GM10847 (cell line): Measurements from ENCODE around the gene GBGT1.
"Not testable (repeated sequence)": the region's sequence is repeated elsewhere in the genome, so short reads cannot be mapped to it uniquely, and the experiment has no call there.

ENCODE experiments used
- POLR2A ChIP-seq: IDR thresholded peaks from 2 replicates; pipeline ENCODE4 v1.6.1; 2011; ENCODE audit not compliant: insufficient read length; ENCODE audit errors: extremely low read depth

Gene GBGT1

GRCh38 chr9:133163504-133164172, at the start of gene GBGT1:
Gene GBGT1 (minus strand): TSS chr9:133163914. CDS start chr9:133162412, 1,502 bp downstream.
- peak; percentile 40 for TF ChIP-seq POLR2A

DNA sequence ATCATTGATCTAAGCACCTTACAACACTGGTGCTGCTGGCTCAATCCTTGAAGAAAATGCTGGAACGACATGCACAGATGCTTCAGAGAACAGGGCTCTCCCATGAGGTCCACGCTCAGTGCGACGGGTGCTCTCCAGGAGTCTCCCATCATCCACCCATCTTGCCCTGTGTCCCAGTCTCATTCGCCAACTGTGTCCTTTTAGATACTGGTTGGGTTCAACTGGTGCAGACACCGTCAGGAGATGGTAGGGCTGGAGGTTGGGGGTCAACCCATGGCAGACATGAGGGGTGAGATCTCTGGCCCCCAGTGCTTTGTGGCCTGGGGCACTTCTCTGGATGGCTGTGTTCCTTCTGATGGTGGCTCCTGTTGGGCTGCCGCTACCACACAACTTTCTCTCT, 46.9 kb upstream of the GBGT1 start:
- TF ChIP-seq POLR2A = no peak

DNA sequence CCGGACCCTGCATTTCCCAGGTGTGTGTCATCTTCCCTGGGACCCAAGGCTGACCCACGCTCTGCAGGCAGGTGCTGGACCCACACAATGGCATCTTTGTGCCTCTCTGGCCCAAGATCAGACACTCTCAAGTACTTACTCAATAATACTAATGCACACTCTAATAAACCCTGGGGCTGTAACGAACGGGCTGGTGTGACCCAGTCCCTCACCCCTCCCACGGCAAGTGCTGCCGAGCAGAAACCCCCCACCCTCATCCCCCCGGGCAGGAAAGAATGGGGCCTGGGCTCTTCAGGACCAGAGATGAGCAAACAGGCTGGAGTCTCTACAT, 46.5 kb upstream of the GBGT1 start:
- no peak for TF ChIP-seq POLR2A

- TF ChIP-seq POLR2A = not testable (repeated sequence)
These were observed 45.2 kb upstream of the GBGT1 start, which contains the start of gene OBP2B for GRCh38 chr9:133208880-133209300. Gene OBP2B (minus strand): TSS chr9:133209250. CDS start chr9:133209199, 51 bp downstream.

- no peak for TF ChIP-seq POLR2A
These were observed 43.9 kb upstream of the GBGT1 start for GRCh38 chr9:133207540-133208170.

GRCh38 chr9:133207021-133207531, 43.4 kb upstream of the GBGT1 start:
- no peak for TF ChIP-seq POLR2A

GRCh38 chr9:133205996-133206931, 42.5 kb upstream of the GBGT1 start:
- TF ChIP-seq POLR2A = no peak

DNA sequence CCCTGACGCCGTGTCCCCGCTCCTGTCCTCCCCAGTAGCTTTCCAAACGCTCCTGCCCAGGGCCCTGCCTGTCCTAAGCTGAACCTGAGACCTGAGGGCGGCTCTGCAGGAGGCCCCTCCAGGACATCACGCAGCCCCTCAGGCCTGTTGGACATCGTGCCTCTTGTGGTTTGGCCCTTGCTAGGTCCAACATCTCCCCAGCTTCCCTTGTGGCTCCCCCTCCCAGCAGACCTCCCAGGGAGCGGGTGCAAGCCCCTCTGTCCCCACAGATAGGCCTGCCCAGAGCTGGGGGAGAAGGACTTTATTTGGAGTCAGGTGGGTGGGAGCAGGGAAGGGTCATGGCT, 41.3 kb upstream of the GBGT1 start:
- TF ChIP-seq POLR2A = no peak

DNA sequence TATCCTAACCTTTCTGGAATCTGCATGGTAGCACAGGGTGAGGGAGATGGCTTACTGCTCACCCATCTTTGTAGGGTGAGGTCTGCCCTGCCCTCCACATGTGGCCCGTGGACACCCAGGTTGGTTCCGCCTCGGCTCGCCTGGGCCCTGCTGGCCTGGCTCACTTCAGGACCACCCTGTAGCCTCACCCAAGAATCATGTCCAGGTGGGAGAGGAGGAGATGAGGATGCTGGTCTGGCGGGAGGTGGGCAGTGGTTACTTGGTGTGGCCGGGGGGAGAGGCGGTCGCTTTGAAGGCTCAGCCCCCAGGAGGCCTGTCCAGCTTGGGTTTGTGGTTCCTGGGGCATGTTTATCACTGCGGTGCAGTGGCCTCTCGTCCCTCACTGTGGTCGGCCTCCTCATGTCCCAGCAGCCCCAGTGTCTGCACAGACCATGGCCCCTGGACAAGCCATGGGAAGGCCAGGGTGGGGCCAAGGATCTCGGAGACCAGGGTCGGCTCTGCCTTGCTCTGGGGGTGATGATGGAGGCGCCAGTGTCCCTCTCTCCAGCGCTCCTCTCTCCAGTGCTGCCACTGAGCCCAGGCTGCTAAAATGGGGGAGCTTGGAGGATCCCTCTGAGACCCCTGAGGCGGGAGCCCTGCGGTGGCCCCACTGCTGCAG, 40.8 kb upstream of the GBGT1 start:
- no peak for TF ChIP-seq POLR2A

DNA sequence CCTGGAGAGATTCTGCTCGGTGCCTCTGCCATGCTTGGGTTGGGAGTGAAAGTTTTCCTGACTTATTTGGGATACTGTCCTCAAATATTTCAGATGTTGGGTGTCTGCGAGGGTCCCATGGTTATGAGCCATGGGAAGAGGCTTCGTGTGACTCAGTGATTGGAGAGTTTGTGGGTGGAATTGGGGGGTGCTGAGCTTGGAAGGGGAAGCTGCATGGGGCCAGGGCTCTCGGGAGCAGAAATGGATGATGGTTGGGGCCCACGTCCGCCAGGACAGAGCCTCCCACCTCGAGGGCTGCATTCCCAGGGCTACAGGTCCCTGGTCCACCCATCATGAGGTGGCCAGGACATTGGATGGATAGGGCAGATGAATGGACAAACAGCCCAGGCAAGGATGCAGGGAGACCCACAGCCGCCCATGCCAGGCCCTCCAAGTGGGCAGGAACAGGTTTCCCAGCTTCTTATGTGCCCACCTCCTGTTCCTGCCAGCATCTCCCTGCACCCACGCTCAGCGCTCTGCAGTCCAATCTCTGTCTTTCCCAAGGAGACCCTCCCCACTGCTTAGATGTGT, 39.9 kb upstream of the GBGT1 start:
- TF ChIP-seq POLR2A = no peak

- TF ChIP-seq POLR2A = no peak
These were observed 39.2 kb upstream of the GBGT1 start for GRCh38 chr9:133202688-133203453.

GRCh38 chr9:133202145-133202513, 38.4 kb upstream of the GBGT1 start:
- no peak for TF ChIP-seq POLR2A

DNA sequence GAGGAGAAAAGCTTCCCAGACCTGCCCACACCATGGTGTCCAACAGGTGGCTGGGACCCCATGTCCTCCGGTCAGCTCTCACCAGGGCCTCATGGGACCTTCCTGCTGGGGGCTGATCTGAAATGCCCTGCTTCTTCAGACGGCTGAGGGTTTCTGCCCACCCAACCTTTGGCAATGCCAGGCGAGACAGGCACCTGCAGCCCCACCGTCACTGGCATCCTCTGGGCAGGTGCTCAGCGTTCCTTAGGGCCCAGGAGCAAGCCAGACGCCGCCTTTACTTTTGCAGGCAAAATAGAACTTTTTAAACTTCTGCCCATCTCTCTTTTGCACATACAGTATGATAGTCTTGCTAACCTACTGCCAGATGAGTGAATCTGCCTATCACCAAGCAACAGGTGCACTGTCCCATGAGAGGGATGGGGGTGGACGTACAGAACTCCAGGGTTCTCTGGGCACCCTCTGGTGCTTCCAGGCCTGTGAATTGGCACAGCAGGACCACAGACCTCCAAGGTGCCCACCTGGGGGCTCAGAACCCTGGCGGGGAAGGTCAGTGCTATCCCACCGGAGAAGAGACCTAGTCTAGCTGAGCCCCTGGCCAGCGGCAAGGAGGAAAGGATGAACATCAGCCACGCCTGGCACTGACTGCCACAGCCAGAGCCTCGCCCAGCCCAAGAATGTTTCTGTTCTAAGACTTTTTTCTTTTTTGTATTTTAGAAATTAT, 37.9 kb upstream of the GBGT1 start:
- TF ChIP-seq POLR2A = no peak
